Coronary artery (tissue), 2 donors: Measurements from ENCODE around the gene MYL6.

Experiments used
- DNase-seq: peaks from one replicate; pipeline ENCODE4 v3.0.0-alpha.2; 2017; ENCODE audit warnings: low spot score
- H3K27ac ChIP-seq, 2 donors: fragments of 200-600 bp; sonication (generic); one replicate each; pipeline ENCODE4 v1.5.1; 2016 to 2019
- H3K4me3 ChIP-seq: fragments of 200-600 bp; sonication (generic); 2 replicates; pipeline ENCODE4 v1.5.1; 2016; ENCODE audit warnings: mild to moderate bottlenecking, moderate library complexity
- TF ChIP-seq, protein P1 (sequence below): fragments of 200-600 bp; sonication (generic); IDR thresholded peaks from one replicate; pipeline ENCODE4 v1.5.1; 2019; ENCODE audit warnings: antibody characterized with exemption

MYL6 gene

DNA sequence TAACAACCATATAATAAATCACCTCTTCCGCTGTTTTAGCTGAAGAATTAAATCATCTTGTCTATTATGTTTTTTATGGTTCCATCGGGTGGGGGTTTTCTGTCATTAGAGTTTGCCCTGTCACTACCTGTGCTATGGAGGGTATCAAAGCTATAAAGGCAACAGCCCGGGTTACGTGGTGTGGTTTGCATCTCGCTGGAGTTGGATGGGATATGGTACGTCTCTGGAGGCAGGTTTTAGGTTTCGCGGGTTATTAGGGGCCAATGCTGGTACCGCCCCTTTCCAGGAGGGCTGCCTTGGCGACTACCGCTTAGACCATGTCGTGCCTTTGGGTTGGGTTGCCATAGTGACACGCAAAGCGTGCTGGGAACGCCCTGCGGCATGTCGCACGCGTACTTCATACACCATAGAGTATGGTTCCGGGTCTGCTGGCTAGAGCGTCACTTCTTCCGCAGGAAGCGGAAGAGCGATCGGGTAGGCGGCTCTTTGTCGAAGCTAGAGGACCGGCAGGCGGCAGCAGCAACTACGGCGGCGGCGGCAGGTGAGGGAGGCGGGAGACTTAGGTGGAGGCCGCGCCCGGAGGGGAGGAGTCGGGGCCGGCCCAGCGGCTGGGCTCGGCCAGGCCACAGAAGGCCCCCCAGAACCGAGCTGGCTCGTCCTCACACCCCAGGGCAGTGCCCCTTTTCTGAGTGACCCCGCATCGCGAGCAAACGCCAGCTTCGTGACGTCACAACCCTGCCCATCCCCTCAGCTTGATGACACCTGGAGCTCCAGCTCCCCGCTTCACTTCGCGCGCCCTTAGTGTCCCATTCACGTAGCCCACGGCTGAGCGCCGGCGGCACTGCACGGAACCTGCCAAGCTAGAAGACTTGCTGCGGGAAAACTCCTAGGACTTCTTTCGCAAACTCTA is 40.1 kb upstream of the MYL6 start, which contains the start of gene ZC3H10:
Gene ZC3H10, plus strand, starts transcription at position 489 of the 910 bp plus-strand sequence. CDS start 2,297 bp downstream, outside the sequence.
- DNase-seq = peak; percentile 100
- Histone ChIP-seq H3K4me3 (peak within 1 kb of the TSS; percentile 98), H3K27ac (peak within 1 kb of the TSS; percentile 96 to 99)
- TF ChIP-seq, protein P1, sequence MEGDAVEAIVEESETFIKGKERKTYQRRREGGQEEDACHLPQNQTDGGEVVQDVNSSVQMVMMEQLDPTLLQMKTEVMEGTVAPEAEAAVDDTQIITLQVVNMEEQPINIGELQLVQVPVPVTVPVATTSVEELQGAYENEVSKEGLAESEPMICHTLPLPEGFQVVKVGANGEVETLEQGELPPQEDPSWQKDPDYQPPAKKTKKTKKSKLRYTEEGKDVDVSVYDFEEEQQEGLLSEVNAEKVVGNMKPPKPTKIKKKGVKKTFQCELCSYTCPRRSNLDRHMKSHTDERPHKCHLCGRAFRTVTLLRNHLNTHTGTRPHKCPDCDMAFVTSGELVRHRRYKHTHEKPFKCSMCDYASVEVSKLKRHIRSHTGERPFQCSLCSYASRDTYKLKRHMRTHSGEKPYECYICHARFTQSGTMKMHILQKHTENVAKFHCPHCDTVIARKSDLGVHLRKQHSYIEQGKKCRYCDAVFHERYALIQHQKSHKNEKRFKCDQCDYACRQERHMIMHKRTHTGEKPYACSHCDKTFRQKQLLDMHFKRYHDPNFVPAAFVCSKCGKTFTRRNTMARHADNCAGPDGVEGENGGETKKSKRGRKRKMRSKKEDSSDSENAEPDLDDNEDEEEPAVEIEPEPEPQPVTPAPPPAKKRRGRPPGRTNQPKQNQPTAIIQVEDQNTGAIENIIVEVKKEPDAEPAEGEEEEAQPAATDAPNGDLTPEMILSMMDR = no peak

DNA sequence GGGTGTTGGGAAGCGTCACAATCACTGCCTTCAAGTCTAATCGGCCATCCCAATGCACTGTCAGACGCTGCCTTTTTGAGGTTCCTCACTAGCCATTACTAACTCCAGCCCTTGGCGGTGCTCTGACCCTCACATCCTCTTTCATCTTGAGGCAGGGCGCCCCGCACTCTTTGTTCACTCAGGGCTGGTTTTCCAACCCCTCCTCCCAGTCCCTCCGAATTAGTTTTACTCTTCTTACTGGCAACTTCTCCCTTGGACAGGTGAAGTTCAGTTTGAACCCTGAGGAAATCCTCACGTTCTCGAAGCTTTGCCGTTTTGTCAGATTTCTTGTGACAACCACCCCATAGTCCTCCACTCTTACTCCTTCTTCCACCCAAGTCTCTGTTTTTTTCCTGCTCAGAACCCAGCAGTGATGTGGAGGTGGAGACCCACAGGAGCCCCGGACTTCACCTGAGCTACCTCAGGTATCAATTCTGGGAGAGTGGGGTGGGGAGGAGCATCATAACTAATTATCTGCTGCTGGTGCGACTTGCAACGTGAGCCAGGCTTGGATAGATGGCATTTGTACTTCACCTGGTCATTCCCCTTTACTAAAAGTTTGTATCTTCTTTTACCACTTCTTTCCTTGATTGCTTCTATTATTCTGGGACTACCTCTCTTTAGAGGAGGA is 39.3 kb upstream of the MYL6 start:
- TF ChIP-seq, protein P1 = no peak
- H3K27ac ChIP-seq = peak overlapping the region; percentile 96 to 99

DNA sequence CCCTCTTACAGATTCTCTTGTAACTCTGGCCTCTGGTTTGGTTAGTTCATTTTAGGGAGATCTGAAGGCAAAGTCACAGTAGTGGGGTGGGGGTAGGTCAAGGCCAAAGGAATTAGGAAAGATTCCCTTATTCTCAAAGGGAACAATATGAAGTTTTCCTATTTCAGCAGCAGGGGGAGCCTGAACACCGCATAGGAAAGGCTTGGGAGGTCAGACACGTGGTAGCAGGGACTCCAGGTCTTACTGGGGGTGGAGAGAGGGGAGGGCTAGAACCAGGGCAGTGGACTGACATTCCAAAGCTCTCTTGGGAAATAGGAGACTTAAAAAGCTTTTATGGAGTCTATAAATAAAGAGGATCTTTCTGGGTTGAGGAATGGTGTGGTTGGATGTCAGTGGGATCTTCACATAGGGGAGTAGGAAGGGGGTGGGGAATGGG is 38.8 kb upstream of the MYL6 start:
- TF ChIP-seq, protein P1 = peak; percentile 66
- DNase-seq = peak; percentile 87
- H3K4me3 ChIP-seq = peak overlapping the region; percentile 98
- H3K27ac ChIP-seq = peak overlapping the region; percentile 96 to 99

More for the DNA sequence above, 39.3 kb upstream of the MYL6 start:
- H3K4me3 ChIP-seq = peak overlapping the region; percentile 98
- no peak for DNase-seq

DNA sequence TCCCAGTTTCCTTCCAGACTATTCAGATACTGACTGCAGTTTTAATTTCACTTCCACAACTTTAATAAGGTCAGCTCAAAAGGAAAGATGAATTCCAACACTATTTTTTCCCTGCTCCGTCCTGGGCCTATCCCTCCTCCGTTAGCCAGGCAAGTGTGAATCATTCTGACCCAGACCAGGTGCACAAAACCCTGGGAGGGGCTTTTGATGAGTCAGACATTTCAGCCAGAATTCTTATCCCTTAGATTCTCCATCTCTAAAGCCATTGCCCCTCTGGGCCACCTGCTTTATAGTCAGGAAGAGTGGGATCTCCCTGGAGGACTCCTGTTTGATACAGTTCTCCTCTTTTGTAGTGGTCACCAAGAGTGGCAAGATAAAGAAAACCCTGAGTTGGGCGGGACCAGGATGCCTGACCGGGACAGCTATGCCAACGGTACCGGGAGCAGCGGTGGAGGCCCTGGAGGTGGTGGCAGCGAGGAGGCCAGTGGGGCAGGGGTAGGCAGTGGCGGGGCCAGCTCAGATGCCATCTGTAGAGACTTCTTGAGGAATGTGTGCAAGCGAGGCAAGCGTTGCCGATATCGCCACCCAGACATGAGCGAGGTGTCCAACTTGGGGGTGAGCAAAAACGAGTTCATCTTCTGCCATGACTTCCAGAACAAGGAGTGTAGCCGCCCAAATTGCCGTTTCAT is 37.9 kb upstream of the MYL6 start:
- Histone ChIP-seq H3K27ac (peak overlapping the region; percentile 96 to 99), H3K4me3 (no peak overlapping the region)
- no peak for DNase-seq
- TF ChIP-seq, protein P1 = no peak

DNA sequence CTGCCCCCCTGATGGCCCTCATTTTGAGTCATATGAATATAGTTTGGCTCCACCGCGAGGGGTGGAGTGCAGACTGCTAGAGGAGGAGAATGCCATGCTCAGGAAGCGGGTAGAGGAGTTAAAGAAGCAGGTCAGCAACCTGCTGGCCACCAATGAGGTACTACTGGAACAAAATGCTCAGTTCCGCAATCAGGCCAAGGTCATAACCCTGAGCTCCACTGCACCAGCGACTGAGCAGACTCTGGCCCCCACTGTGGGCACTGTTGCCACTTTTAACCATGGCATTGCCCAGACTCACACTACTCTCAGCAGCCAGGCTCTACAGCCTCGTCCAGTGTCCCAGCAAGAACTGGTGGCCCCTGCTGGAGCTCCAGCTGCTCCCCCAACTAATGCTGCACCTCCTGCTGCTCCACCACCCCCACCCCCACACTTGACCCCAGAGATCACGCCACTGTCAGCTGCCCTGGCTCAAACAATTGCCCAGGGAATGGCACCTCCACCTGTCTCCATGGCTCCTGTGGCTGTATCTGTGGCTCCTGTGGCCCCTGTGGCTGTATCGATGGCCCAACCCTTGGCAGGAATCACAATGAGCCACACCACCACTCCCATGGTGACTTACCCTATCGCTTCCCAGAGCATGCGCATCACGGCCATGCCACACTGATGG is 36.8 kb upstream of the MYL6 start:
- TF ChIP-seq, protein P1 = no peak
- peak overlapping the region in 1 of 2 donors; percentile 12 for H3K27ac ChIP-seq
- H3K4me3 ChIP-seq = no peak overlapping the region
- no peak for DNase-seq

DNA sequence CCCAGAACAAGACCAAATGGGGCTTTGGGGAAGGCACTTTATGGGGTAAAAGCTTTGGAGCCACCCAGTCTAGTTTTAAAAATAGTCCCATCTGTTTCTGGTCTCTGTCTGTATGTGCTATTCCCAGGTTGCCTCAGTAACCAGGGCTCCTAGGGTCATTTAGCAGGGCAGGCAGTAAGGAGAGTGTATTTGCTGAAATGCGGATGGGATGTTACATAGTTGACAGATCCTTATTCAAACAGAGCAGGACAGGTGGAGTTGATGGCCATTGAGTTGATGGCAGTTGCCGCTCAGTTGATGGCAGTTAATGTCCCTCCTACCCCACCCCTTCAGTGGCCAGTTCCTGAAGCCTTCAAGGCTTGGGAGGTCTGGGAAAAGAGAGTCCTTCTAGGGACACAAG is 35.5 kb upstream of the MYL6 start:
- Histone ChIP-seq H3K4me3 (no peak overlapping the region), H3K27ac (no peak overlapping the region)
- TF ChIP-seq, protein P1 = no peak
- no peak for DNase-seq
